ENCODE data around the gene COL18A1.
A peak's percentile ranks its signal among the peaks of the same experiment; 100 is the strongest.
"Not testable (repeated sequence)": the region's sequence is repeated elsewhere in the genome, so short reads cannot be mapped to it uniquely, and the experiment has no call there.

The COL18A1 gene

DNA sequence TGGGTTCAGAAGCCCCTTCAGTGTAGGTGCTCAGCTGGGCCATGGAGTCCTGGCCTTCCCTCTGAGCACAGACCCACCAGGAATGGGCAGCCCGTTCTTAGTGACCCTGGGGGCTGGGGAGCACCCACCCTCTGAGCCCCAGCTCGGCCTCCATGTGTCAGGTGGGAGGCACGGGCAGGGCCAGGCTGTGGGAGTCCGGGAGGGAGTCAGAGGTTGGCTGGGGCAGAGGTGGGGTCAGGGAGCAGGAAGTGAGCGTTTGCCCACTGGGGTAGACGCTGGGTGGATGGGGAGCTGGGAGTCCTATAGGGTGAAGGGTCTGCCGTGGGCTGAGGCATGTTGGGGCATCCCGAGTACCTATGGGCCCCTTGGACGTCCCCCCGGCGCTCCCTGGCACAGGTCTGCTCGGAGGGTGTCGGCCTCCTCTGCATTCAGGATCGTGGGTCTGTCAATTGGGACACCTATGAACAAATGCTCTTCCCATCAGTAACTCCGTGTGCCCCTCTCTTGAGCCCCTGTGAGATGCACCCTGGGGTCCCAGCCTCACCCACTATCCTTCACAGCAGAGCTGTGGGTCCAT, 30.5 kb downstream of the COL18A1 start:
- ChIA-PET POLR2A (interaction anchor here (2.1 kb wide), 1 partner anchor 141 kb away, joined by 5 read pairs; no protein-coding TSS in a partner anchor), CTCF (interaction anchor here (0.9 kb wide), 1 partner anchor 145 kb away, joined by 3 read pairs; no protein-coding TSS in a partner anchor)
- DNase-seq (ENCODE audit: extremely low spot score): no peak
- no peak for TF ChIP-seq ARNT (IDR thresholded peaks at IDR 0.05)
- no peak for TF ChIP-seq NFRKB (IDR thresholded peaks at IDR 0.05)

- no peak for DNase-seq (ENCODE audit: extremely low spot score)
- ChIA-PET CTCF (interaction anchor here (0.9 kb wide), 2 partner anchors 146 to 296 kb away, joined by 3 read pairs; no protein-coding TSS in a partner anchor), POLR2A (interaction anchor here (2.1 kb wide), 1 partner anchor 143 kb away, joined by 5 read pairs; no protein-coding TSS in a partner anchor)
- TF ChIP-seq SP1 (IDR thresholded peaks at IDR 0.05) (no peak), SUZ12 (IDR thresholded peaks at IDR 0.05) (no peak), PKNOX1 (IDR thresholded peaks at IDR 0.05) (no peak), FOXM1 (IDR thresholded peaks at IDR 0.05; ENCODE audit: borderline replicate concordance) (no peak), HDGF (IDR thresholded peaks at IDR 0.05; ENCODE audit: borderline replicate concordance) (no peak), NFRKB (IDR thresholded peaks at IDR 0.05) (no peak), ELF4 (IDR thresholded peaks at IDR 0.05) (no peak), L3MBTL2 (conservative IDR thresholded peaks at IDR 0.05) (no peak), FOXK2 (IDR thresholded peaks at IDR 0.05) (no peak), ARNT (IDR thresholded peaks at IDR 0.05) (no peak), CTBP1 (IDR thresholded peaks at IDR 0.05; ENCODE audit: borderline replicate concordance) (no peak), FOXA1 (IDR thresholded peaks at IDR 0.05) (no peak), BHLHE40 (IDR thresholded peaks at IDR 0.05; ENCODE audit: borderline replicate concordance) (no peak), LEF1 (IDR thresholded peaks at IDR 0.05; ENCODE audit: borderline replicate concordance) (no peak), ZNF384 (IDR thresholded peaks at IDR 0.05) (no peak), TARDBP (IDR thresholded peaks at IDR 0.05) (no peak)
Measured at GRCh38 chr21:45436351-45437065, 31.5 kb downstream of the COL18A1 start.

- CTCF ChIA-PET; POLR2A ChIA-PET; DNase-seq (ENCODE audit: extremely low spot score): not testable (repeated sequence)
Measured at GRCh38 chr21:45437844-45438243, 32.9 kb downstream of the COL18A1 start.

- ChIA-PET POLR2A (no interaction called here), CTCF (no interaction called here)
- DNase-seq (ENCODE audit: extremely low spot score): no peak
- TF ChIP-seq ELF4 (IDR thresholded peaks at IDR 0.05) (no peak), FOXK2 (IDR thresholded peaks at IDR 0.05) (no peak), PKNOX1 (IDR thresholded peaks at IDR 0.05) (no peak)
Measured at GRCh38 chr21:45438391-45439145, 33.6 kb downstream of the COL18A1 start.

DNA sequence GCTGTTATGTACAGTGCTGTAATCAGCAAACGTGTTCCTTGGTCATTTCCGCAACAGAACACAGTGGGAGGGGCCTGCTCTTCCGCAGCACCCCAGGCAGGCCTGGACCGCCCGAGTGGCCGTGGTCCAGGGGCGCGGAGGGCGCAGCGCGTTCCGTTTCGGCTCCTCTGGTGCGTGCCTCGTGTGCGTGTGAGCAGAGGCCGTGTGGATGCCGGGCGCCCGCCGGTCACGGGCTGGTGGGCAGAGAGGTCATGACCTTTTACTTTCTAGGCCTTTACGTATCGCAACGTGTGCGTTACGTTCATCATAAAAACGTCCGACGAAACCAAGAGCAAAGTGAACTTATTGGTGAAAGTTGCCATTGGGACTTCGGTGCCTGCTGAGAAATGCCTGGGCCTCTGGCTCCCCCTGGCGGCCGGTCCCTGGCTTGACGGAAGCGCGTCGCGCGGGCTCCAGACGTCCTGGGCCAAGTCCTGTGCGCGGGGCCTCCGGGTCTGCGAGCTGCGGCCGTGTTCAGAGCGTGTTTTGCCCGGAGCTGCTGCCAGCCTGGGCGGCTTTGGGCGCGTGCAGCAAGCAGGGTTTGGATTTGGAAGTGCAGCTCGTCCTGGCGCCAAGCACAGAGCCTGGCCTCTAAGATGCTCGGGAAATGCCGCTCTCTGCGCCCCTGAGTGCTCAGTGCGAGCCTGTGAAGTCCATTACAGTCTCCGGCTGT, 34.4 kb downstream of the COL18A1 start:
- TF ChIP-seq TARDBP (IDR thresholded peaks at IDR 0.05) (no peak), NFRKB (IDR thresholded peaks at IDR 0.05) (no peak), PKNOX1 (IDR thresholded peaks at IDR 0.05) (no peak), HDGF (IDR thresholded peaks at IDR 0.05; ENCODE audit: borderline replicate concordance) (no peak), ARNT (IDR thresholded peaks at IDR 0.05) (no peak), FOXK2 (IDR thresholded peaks at IDR 0.05) (no peak), CTBP1 (IDR thresholded peaks at IDR 0.05; ENCODE audit: borderline replicate concordance) (no peak), ZNF384 (IDR thresholded peaks at IDR 0.05) (no peak), SP1 (IDR thresholded peaks at IDR 0.05) (no peak)
- CTCF ChIA-PET: interaction anchor here (0.5 to 1.9 kb wide), 3 partner anchors 142 to 300 kb away, joined by 3 to 6 read pairs (median 3); no protein-coding TSS in a partner anchor
- POLR2A ChIA-PET: interaction anchor here (1.5 kb wide), 1 partner anchor 146 kb away, joined by 3 read pairs; no protein-coding TSS in a partner anchor
- peak; percentile 94 for DNase-seq (ENCODE audit: extremely low spot score)

- ChIA-PET CTCF (interaction anchor here (0.5 to 1.9 kb wide), 4 partner anchors 142 to 301 kb away, joined by 3 to 6 read pairs (median 3); no protein-coding TSS in a partner anchor), POLR2A (interaction anchor here (1.5 kb wide), 1 partner anchor 147 kb away, joined by 3 read pairs; no protein-coding TSS in a partner anchor)
- TF ChIP-seq SUZ12 (IDR thresholded peaks at IDR 0.05) (no peak), ZNF384 (IDR thresholded peaks at IDR 0.05) (no peak), ARNT (IDR thresholded peaks at IDR 0.05) (no peak), PKNOX1 (IDR thresholded peaks at IDR 0.05) (no peak), NFRKB (IDR thresholded peaks at IDR 0.05) (no peak), L3MBTL2 (conservative IDR thresholded peaks at IDR 0.05) (no peak), LEF1 (IDR thresholded peaks at IDR 0.05; ENCODE audit: borderline replicate concordance) (no peak), TARDBP (IDR thresholded peaks at IDR 0.05) (no peak), SP1 (IDR thresholded peaks at IDR 0.05) (no peak), FOXK2 (IDR thresholded peaks at IDR 0.05) (no peak), CTBP1 (IDR thresholded peaks at IDR 0.05; ENCODE audit: borderline replicate concordance) (no peak), BHLHE40 (IDR thresholded peaks at IDR 0.05; ENCODE audit: borderline replicate concordance) (no peak), ELF4 (IDR thresholded peaks at IDR 0.05) (no peak), FOXA1 (IDR thresholded peaks at IDR 0.05) (no peak), FOXM1 (IDR thresholded peaks at IDR 0.05; ENCODE audit: borderline replicate concordance) (no peak), HDGF (IDR thresholded peaks at IDR 0.05; ENCODE audit: borderline replicate concordance) (no peak)
- no peak for DNase-seq (ENCODE audit: extremely low spot score)
Measured at GRCh38 chr21:45439901-45440461, 35.0 kb downstream of the COL18A1 start.

All from HEK293T (cell line).